Measurements from ENCODE around the gene NSMF.

Gene NSMF

GRCh38 chr9:137444106-137444790 lies 14.9 kb downstream of the NSMF start:
- DNase-seq, result no peak

GRCh38 chr9:137441935-137442321 lies 17.2 kb downstream of the NSMF start:
- DNase-seq, result no peak

- DNase-seq, result no peak
Measured at GRCh38 chr9:137441289-137441934, 17.7 kb downstream of the NSMF start, which contains the start of gene ENTPD8. ENTPD8 (minus strand) TSS chr9:137441357; CDS start chr9:137438285, 3,072 bp downstream.

GRCh38 chr9:137439158-137439714 lies 19.9 kb downstream of the NSMF start:
- no peak for DNase-seq

GRCh38 chr9:137438591-137439157 lies 20.5 kb downstream of the NSMF start:
- DNase-seq, result no peak

GRCh38 chr9:137437691-137438590 lies 21.2 kb downstream of the NSMF start:
- DNase-seq, result no peak

- no peak for DNase-seq
Measured at GRCh38 chr9:137436761-137437600, 22.2 kb downstream of the NSMF start.

- DNase-seq, result no peak
Measured at GRCh38 chr9:137435980-137436760, 23.0 kb downstream of the NSMF start.

- no peak for DNase-seq
Measured at GRCh38 chr9:137435381-137435891, 23.7 kb downstream of the NSMF start.

- no peak for DNase-seq
Measured at GRCh38 chr9:137434498-137435380, 24.4 kb downstream of the NSMF start.

- no peak for DNase-seq
Measured at GRCh38 chr9:137433916-137434431, 25.2 kb downstream of the NSMF start.

GRCh38 chr9:137433349-137433915 lies 25.7 kb downstream of the NSMF start:
- DNase-seq, result no peak

- no peak for DNase-seq
Measured at GRCh38 chr9:137432687-137433348, 26.3 kb downstream of the NSMF start.

GRCh38 chr9:137431416-137431931 lies 27.7 kb downstream of the NSMF start:
- no peak for DNase-seq

GRCh38 chr9:137430723-137431415 lies 28.3 kb downstream of the NSMF start:
- no peak for DNase-seq

GRCh38 chr9:137429974-137430722 lies 29.0 kb downstream of the NSMF start:
- DNase-seq, result no peak

- no peak for DNase-seq
Measured at GRCh38 chr9:137429546-137429890, 29.6 kb downstream of the NSMF start.
